NCI-H2227 (cell line): ENCODE measurements around the gene GATAD2A.
"Not testable (repeated sequence)": the region's sequence is repeated elsewhere in the genome, so short reads cannot be mapped to it uniquely, and the experiment has no call there.

Source experiments
- DNase-seq: peaks from one replicate; lab custom pipeline; 2025; ENCODE audit not compliant: unreplicated experiment; lab: John Stamatoyannopoulos, UW

GATAD2A gene

GRCh38 chr19:19404879-19405860 lies at the start of gene GATAD2A:
Gene GATAD2A, plus strand, starts transcription at chr19:19405675. Its CDS starts 59,671 bp downstream, at chr19:19465346.
- peak; percentile 91 for DNase-seq

- DNase-seq: no peak
Measured at GRCh38 chr19:19356500-19356899, 49.0 kb upstream of the GATAD2A start.

GRCh38 chr19:19356901-19357566 lies 48.4 kb upstream of the GATAD2A start:
- no peak for DNase-seq

GRCh38 chr19:19361075-19361594 lies 44.3 kb upstream of the GATAD2A start:
- peak; percentile 74 for DNase-seq

- DNase-seq: no peak
Measured at GRCh38 chr19:19362075-19362474, 43.4 kb upstream of the GATAD2A start.

GRCh38 chr19:19366434-19367396 lies 38.8 kb upstream of the GATAD2A start:
- DNase-seq: peak; percentile 48

- DNase-seq: no peak
Measured at GRCh38 chr19:19368087-19368486, 37.4 kb upstream of the GATAD2A start.

- no peak for DNase-seq
Measured at GRCh38 chr19:19371059-19371458, 34.4 kb upstream of the GATAD2A start.

- DNase-seq: no peak
Measured at GRCh38 chr19:19372656-19373416, 32.6 kb upstream of the GATAD2A start.

GRCh38 chr19:19379527-19379926 lies 25.9 kb upstream of the GATAD2A start:
- DNase-seq: no peak

GRCh38 chr19:19380316-19380715 lies 25.2 kb upstream of the GATAD2A start:
- not testable (repeated sequence) for DNase-seq

GRCh38 chr19:19381007-19381926 lies 24.2 kb upstream of the GATAD2A start:
- DNase-seq: no peak

- no peak for DNase-seq
Measured at GRCh38 chr19:19382118-19382517, 23.4 kb upstream of the GATAD2A start.

- no peak for DNase-seq
Measured at GRCh38 chr19:19384486-19384885, 21.0 kb upstream of the GATAD2A start.

GRCh38 chr19:19385131-19385895 lies 20.2 kb upstream of the GATAD2A start:
- DNase-seq: peak; percentile 98

- DNase-seq: peak; percentile 77
Measured at GRCh38 chr19:19385896-19386869, 19.3 kb upstream of the GATAD2A start.

- DNase-seq: no peak
Measured at GRCh38 chr19:19387108-19387507, 18.4 kb upstream of the GATAD2A start.
